LNCaP clone FGC (cell line): ENCODE measurements around the gene PTOV1.

ENCODE experiments used
- DNase-seq: peaks from one replicate; pipeline ENCODE4 v3.0.0-alpha.2; 2011; ENCODE audit warnings: low read depth
- H3K4me3 ChIP-seq: 2 replicates; pipeline ENCODE4 v1.5.1; 2011; ENCODE audit warnings: mild to moderate bottlenecking, low read depth, low read length, control low read depth
- CTCF ChIP-seq: IDR thresholded peaks from 2 replicates; pipeline ENCODE4 v1.5.1; 2012; ENCODE audit warnings: mild to moderate bottlenecking; ENCODE audit not compliant: control insufficient read depth, insufficient read depth; ENCODE audit errors: extremely low read depth

The PTOV1 gene

GRCh38 chr19:49872245-49873128 lies 21.5 kb downstream of the PTOV1 start:
- no peak for DNase-seq
- H3K4me3 ChIP-seq, result no peak overlapping the region
- no peak for TF ChIP-seq CTCF

GRCh38 chr19:49873129-49873521 lies 22.2 kb downstream of the PTOV1 start:
- DNase-seq, result no peak
- H3K4me3 ChIP-seq, result no peak overlapping the region
- TF ChIP-seq CTCF, result no peak

- DNase-seq, result no peak
- TF ChIP-seq CTCF, result no peak
- H3K4me3 ChIP-seq, result no peak overlapping the region
These were observed 22.9 kb downstream of the PTOV1 start for GRCh38 chr19:49873834-49874233.

GRCh38 chr19:49874503-49875157 lies 23.7 kb downstream of the PTOV1 start:
- DNase-seq, result no peak
- TF ChIP-seq CTCF, result no peak
- peak overlapping the region; percentile 85 for H3K4me3 ChIP-seq

GRCh38 chr19:49875177-49875576 lies 24.2 kb downstream of the PTOV1 start:
- H3K4me3 ChIP-seq, result peak overlapping the region; percentile 85
- DNase-seq, result no peak
- TF ChIP-seq CTCF, result no peak

- no peak for TF ChIP-seq CTCF
- no peak for DNase-seq
- peak overlapping the region; percentile 85 for H3K4me3 ChIP-seq
These were observed 25.0 kb downstream of the PTOV1 start for GRCh38 chr19:49875857-49876421.
